WTC11 (cell line): ENCODE results near the gene PROB1. TPM values are rescaled to one million over a fixed set of nuclear protein-coding genes. Genes with fewer than 3 reads are reported as not detected.

Experiments used
- ATAC-seq: fragments of 200-7000 bp; cut with Tn5 transposase; 2 replicates; pipeline ENCODE4 v1.10.0; 2021; ENCODE audit warnings: mild to moderate bottlenecking, moderate library complexity
- CTCF ChIA-PET: fragments of 300-600 bp; sonication (Branson Sonifier 250); formaldehyde crosslinking; loops from one replicate; lab custom pipeline; 2021; ENCODE audit warnings: antibody characterized with exemption; lab: Charles Lee
- POLR2A ChIA-PET: fragments of 350-600 bp; sonication (Branson Sonifier 250); formaldehyde crosslinking; loops from one replicate; lab custom pipeline; 2021; ENCODE audit warnings: antibody characterized with exemption; lab: Charles Lee
- DNase-seq: peaks from one replicate; pipeline ENCODE4 v3.0.0; 2021; ENCODE audit warnings: low spot score
- H3K27ac Mint-ChIP-seq: 2 replicates; pipeline ENCODE4 v1.8.0; 2021; ENCODE audit warnings: mixed read lengths
- H3K27me3 Mint-ChIP-seq: 2 replicates; pipeline ENCODE4 v1.8.0; 2021; ENCODE audit warnings: low read depth, mild to moderate bottlenecking, moderate library complexity, mixed read lengths
- H3K36me3 Mint-ChIP-seq: 2 replicates; pipeline ENCODE4 v1.8.0; 2021; ENCODE audit warnings: mixed read lengths
- H3K4me1 Mint-ChIP-seq: 2 replicates; pipeline ENCODE4 v1.8.0; 2022; ENCODE audit warnings: mixed read lengths
- H3K4me3 Mint-ChIP-seq: 2 replicates; pipeline ENCODE4 v1.8.0; 2021; ENCODE audit warnings: mild to moderate bottlenecking, moderate library complexity, mixed read lengths
- H3K9me3 Mint-ChIP-seq: 2 replicates; pipeline ENCODE4 v1.8.0; 2021; ENCODE audit warnings: mixed read lengths
- ATF6 ChIP-seq: sonication (generic); formaldehyde crosslinking; IDR thresholded peaks from 2 replicates; pipeline ENCODE4 v1.8.1; 2023; ENCODE audit warnings: mild to moderate bottlenecking, missing genetic modification reagents
- CBFB ChIP-seq: sonication (generic); formaldehyde crosslinking; IDR thresholded peaks from 2 replicates; pipeline ENCODE4 v1.8.1; 2022; ENCODE audit warnings: mild to moderate bottlenecking, low read depth, missing genetic modification reagents
- FOXJ3 ChIP-seq: sonication (generic); formaldehyde crosslinking; IDR thresholded peaks from 2 replicates; pipeline ENCODE4 v1.9.0; 2021; ENCODE audit warnings: missing genetic modification reagents, mild to moderate bottlenecking, borderline replicate concordance
- GABPB1 ChIP-seq: sonication (generic); formaldehyde crosslinking; IDR thresholded peaks from 2 replicates; pipeline ENCODE4 v1.8.1; 2023; ENCODE audit warnings: mild to moderate bottlenecking, missing genetic modification reagents
- MXD4 ChIP-seq: fragments of 250-450 bp; sonication (Bioruptor Pico); IDR thresholded peaks from 2 replicates; pipeline ENCODE4 v1.8.0; 2021; ENCODE audit warnings: mild to moderate bottlenecking, moderate library complexity, borderline replicate concordance
- PREB ChIP-seq: sonication (generic); formaldehyde crosslinking; IDR thresholded peaks from 2 replicates; pipeline ENCODE4 v1.8.1; 2022; ENCODE audit warnings: mild to moderate bottlenecking, missing genetic modification reagents, moderate library complexity, borderline replicate concordance
- SMAD3 ChIP-seq: sonication (generic); formaldehyde crosslinking; IDR thresholded peaks from 2 replicates; pipeline ENCODE4 v1.8.0; 2022; ENCODE audit warnings: missing genetic modification reagents, mild to moderate bottlenecking, borderline replicate concordance
- SP1 ChIP-seq: sonication (generic); formaldehyde crosslinking; conservative IDR thresholded peaks from 2 replicates; pipeline ENCODE4 v1.8.1; 2022; ENCODE audit warnings: missing genetic modification reagents
- TCF7 ChIP-seq: sonication (generic); formaldehyde crosslinking; IDR thresholded peaks from 2 replicates; pipeline ENCODE4 v1.8.0; 2022; ENCODE audit warnings: mild to moderate bottlenecking, low read depth, missing genetic modification reagents, moderate library complexity
- TEAD1 ChIP-seq: sonication (generic); formaldehyde crosslinking; IDR thresholded peaks from 2 replicates; pipeline ENCODE4 v1.8.0; 2022; ENCODE audit warnings: mild to moderate bottlenecking, missing genetic modification reagents
- ZNF138 ChIP-seq: sonication (generic); formaldehyde crosslinking; conservative IDR thresholded peaks from 2 replicates; pipeline ENCODE4 v1.8.1; 2022; ENCODE audit warnings: mild to moderate bottlenecking, moderate library complexity, missing genetic modification reagents
- ZNF232 ChIP-seq: sonication (generic); formaldehyde crosslinking; IDR thresholded peaks from 2 replicates; pipeline ENCODE4 v1.8.0; 2022; ENCODE audit warnings: mild to moderate bottlenecking, missing genetic modification reagents
- total RNA-seq: library from RNA; stranded (reverse); gene quantifications from 3 replicates; pipeline ENCODE4 v1.2.3, GENCODE V29; 2021
- TF ChIP-seq, protein P1 (sequence below): fragments of 200-600 bp; IDR thresholded peaks from 2 replicates; pipeline ENCODE4 v1.8.0; 2022; ENCODE audit warnings: antibody characterized with exemption
- TF ChIP-seq, protein P2 (sequence below): fragments of 250-450 bp; sonication (Bioruptor Pico); conservative IDR thresholded peaks from 2 replicates; pipeline ENCODE4 v1.9.0; 2021; ENCODE audit warnings: mild to moderate bottlenecking
- TF ChIP-seq, protein P3 (sequence below): sonication (generic); formaldehyde crosslinking; IDR thresholded peaks from 2 replicates; pipeline ENCODE4 v1.8.1; 2023; ENCODE audit warnings: mild to moderate bottlenecking, missing genetic modification reagents

PROB1 gene
- total RNA-seq, 1 experiment from 2014 or later = 2.5 TPM

DNA sequence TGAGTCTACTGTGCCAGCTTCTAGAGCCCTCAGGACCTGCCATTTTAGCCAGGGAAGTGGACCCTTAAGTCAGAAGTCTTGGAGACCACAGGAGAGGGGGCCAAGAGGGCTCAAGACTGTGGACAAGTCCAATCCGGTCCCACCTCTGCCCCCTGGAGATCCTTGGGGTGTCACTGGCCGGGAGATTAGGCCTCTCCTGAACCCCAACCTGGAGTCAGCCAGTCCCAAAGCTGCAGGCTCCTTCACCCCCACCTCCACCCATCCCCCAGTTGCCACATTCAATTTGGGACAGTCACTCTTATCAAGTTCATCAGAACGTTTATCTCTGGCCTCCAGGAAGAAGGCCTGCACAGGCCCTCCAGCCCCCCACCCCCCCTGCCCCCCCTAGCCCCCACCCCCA lies 12.1 kb downstream of the PROB1 start (continued):
- TF ChIP-seq, protein P1, sequence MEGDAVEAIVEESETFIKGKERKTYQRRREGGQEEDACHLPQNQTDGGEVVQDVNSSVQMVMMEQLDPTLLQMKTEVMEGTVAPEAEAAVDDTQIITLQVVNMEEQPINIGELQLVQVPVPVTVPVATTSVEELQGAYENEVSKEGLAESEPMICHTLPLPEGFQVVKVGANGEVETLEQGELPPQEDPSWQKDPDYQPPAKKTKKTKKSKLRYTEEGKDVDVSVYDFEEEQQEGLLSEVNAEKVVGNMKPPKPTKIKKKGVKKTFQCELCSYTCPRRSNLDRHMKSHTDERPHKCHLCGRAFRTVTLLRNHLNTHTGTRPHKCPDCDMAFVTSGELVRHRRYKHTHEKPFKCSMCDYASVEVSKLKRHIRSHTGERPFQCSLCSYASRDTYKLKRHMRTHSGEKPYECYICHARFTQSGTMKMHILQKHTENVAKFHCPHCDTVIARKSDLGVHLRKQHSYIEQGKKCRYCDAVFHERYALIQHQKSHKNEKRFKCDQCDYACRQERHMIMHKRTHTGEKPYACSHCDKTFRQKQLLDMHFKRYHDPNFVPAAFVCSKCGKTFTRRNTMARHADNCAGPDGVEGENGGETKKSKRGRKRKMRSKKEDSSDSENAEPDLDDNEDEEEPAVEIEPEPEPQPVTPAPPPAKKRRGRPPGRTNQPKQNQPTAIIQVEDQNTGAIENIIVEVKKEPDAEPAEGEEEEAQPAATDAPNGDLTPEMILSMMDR = no peak
- no peak for TF ChIP-seq SMAD3 (CRISPR knock-in tag)
- TF ChIP-seq SP1 (CRISPR knock-in tag) = no peak
- TF ChIP-seq, protein P2, sequence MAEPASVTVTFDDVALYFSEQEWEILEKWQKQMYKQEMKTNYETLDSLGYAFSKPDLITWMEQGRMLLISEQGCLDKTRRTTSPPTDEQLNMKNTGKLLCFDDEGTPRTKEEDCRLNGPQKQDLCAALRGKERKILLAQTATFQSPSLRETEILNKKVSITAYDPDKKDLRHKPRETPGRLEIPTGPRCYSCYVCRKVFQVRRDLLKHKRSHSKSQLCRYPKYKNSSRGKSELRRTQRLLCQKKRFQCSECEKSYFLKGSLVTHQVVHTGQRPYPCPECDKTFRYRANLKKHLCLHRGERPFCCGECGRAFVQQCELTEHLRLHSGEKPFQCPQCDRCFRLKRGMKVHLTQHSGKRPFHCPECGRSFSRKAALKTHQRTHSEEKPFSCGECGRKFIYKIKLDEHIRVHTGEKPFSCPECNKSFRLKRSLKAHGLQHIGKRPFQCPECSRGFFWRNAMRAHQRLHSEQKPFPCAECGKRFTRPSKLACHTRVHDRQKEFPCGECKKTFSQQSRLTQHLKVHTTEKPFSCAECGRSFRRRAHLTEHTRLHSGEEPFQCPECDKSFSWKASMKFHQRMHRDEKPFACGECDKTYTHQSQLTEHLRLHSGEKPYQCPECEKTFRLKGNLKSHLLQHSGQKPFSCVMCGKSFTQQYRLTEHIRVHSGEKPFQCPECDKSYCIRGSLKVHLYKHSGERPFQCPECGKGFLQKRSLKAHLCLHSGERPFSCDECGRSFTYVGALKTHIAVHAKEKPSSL (CRISPR knock-in tag) = no peak
- no peak for TF ChIP-seq CBFB (CRISPR knock-in tag)
- TF ChIP-seq, protein P3, sequence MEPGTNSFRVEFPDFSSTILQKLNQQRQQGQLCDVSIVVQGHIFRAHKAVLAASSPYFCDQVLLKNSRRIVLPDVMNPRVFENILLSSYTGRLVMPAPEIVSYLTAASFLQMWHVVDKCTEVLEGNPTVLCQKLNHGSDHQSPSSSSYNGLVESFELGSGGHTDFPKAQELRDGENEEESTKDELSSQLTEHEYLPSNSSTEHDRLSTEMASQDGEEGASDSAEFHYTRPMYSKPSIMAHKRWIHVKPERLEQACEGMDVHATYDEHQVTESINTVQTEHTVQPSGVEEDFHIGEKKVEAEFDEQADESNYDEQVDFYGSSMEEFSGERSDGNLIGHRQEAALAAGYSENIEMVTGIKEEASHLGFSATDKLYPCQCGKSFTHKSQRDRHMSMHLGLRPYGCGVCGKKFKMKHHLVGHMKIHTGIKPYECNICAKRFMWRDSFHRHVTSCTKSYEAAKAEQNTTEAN (CRISPR knock-in tag) = no peak

DNA sequence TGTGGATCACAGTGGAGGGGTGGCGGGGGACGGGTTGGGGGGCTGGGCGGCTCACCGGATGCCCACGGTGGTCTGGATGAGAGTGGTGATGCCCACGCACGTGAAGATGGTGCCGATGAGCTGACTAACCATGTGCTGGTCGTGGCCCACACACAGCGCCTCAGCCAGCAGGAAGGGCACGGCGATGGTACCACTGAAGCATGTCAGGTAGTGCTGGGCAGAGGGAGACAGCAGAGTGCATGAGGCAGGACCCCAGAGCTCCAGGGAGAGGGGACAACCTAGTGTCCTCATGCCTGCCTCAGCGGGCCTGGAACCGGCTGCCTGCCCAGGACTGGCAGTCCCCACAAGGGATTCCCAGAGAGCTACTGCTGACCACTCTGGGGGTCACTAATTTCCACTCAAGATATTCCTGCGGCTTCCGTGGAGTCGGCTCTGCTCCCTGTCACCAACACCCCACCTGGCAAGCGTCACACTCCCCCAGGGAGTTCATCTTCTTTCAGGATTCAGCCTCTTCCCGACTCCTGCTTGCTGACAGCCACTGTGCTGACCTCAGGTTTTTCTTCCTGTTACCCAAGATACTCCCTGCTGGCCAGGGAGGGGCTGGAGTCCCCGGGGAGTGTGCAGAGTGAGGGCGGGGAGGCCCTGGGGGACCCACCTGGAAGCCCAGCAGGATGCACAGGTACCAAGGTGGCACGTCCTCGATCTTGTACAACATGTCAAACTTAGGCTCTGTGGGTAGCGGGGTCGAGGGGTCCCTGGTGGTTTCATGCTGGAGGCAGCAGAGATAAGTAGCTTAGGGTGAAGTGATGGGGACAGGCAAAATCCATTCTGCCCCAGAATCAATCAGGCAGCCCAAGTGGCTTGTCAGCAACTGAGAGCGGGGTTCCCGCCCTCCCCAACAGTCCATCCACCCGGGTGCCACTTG lies 12.8 kb downstream of the PROB1 start:
- Mint-ChIP-seq H3K36me3 (no peaks in the 10 kb centered on the region), H3K4me3 (no peak overlapping the region), H3K4me1 (peaks cover 15% of the 10 kb centered on the region), H3K27me3 (peaks cover 8% of the 10 kb centered on the region; the same call in 1 of the 2 replicates), H3K27ac (no peak overlapping the region), H3K9me3 (no peaks in the 10 kb centered on the region)
- TF ChIP-seq ZNF232 (CRISPR knock-in tag) (no peak), GABPB1 (CRISPR knock-in tag) (no peak), TEAD1 (CRISPR knock-in tag) (no peak)
- DNase-seq (no peak), ATAC-seq (no peak)
- CTCF ChIA-PET = interaction anchor here (0.7 to 0.8 kb wide), 2 partner anchors 10 to 39 kb away, joined by 3 to 6 read pairs (median 4); no protein-coding TSS in a partner anchor
- POLR2A ChIA-PET = no interaction called here

GRCh38 chr5:139379626-139380449 lies 15.1 kb downstream of the PROB1 start:
- no peaks in the 10 kb centered on the region for H3K27me3 Mint-ChIP-seq
- ATAC-seq = no peak
- peaks cover 3% of the 10 kb centered on the region for H3K36me3 Mint-ChIP-seq
- no peak overlapping the region for H3K4me3 Mint-ChIP-seq
- H3K4me1 Mint-ChIP-seq = peaks cover 15% of the 10 kb centered on the region
- no peak for TF ChIP-seq FOXJ3 (CRISPR knock-in tag)
- no peak for TF ChIP-seq TCF7 (CRISPR knock-in tag)
- no peak for TF ChIP-seq PREB (CRISPR knock-in tag)
- no peak for TF ChIP-seq ATF6 (CRISPR knock-in tag)
- TF ChIP-seq SMAD3 (CRISPR knock-in tag) = no peak
- TF ChIP-seq MXD4 = no peak
- TF ChIP-seq ZNF138 = no peak
- no peak for TF ChIP-seq CBFB (CRISPR knock-in tag)
- H3K27ac Mint-ChIP-seq = no peak overlapping the region
- no peak for DNase-seq
- no peaks in the 10 kb centered on the region for H3K9me3 Mint-ChIP-seq
- POLR2A ChIA-PET = no interaction called here
- CTCF ChIA-PET = interaction anchor here (1.3 kb wide), 1 partner anchor 13 kb away, joined by 4 read pairs; no protein-coding TSS in a partner anchor
